Measurements from ENCODE around the gene CHRND. TPM values are rescaled to one million over a fixed set of nuclear protein-coding genes. Genes with fewer than 3 reads are reported as not detected.

The CHRND gene
- total RNA-seq, 1 donor from 2014 or later, result not detected

GRCh38 chr2:232540441-232541041 lies 14.6 kb downstream of the CHRND start:
- no peak for DNase-seq (ENCODE audit: low spot score)
- H3K27me3 Mint-ChIP-seq (ENCODE audit: unreplicated experiment), result peaks cover 7% of the 10 kb centered on the region
- TF ChIP-seq CTCF (IDR thresholded peaks at IDR 0.05; ENCODE audit: unreplicated experiment), result no peak
- H3K4me1 Mint-ChIP-seq (ENCODE audit: unreplicated experiment), result peaks cover 5% of the 10 kb centered on the region
- peaks cover 3% of the 10 kb centered on the region for H3K9me3 Mint-ChIP-seq (ENCODE audit: unreplicated experiment)
- no peak overlapping the region for H3K4me3 Mint-ChIP-seq (ENCODE audit: unreplicated experiment)
- peaks cover 8% of the 10 kb centered on the region for H3K36me3 Mint-ChIP-seq (ENCODE audit: low read depth, unreplicated experiment)
- no peak overlapping the region for H3K27ac Mint-ChIP-seq (ENCODE audit: unreplicated experiment)

GRCh38 chr2:232541195-232541960 lies 15.4 kb downstream of the CHRND start:
- Mint-ChIP-seq H3K4me3 (ENCODE audit: unreplicated experiment) (no peak overlapping the region), H3K27me3 (ENCODE audit: unreplicated experiment) (peaks cover 5% of the 10 kb centered on the region), H3K9me3 (ENCODE audit: unreplicated experiment) (peaks cover under 1% of the 10 kb centered on the region), H3K4me1 (ENCODE audit: unreplicated experiment) (peaks cover 5% of the 10 kb centered on the region), H3K27ac (ENCODE audit: unreplicated experiment) (no peak overlapping the region), H3K36me3 (ENCODE audit: low read depth, unreplicated experiment) (peaks cover 12% of the 10 kb centered on the region)
- TF ChIP-seq CTCF (IDR thresholded peaks at IDR 0.05; ENCODE audit: unreplicated experiment), result no peak
- DNase-seq (ENCODE audit: low spot score), result no peak

GRCh38 chr2:232541961-232542714 lies 16.2 kb downstream of the CHRND start:
- Mint-ChIP-seq H3K4me3 (ENCODE audit: unreplicated experiment) (no peak overlapping the region), H3K36me3 (ENCODE audit: low read depth, unreplicated experiment) (peaks cover 12% of the 10 kb centered on the region), H3K27ac (ENCODE audit: unreplicated experiment) (no peak overlapping the region), H3K4me1 (ENCODE audit: unreplicated experiment) (peaks cover 5% of the 10 kb centered on the region), H3K9me3 (ENCODE audit: unreplicated experiment) (no peaks in the 10 kb centered on the region), H3K27me3 (ENCODE audit: unreplicated experiment) (peaks cover 6% of the 10 kb centered on the region)
- TF ChIP-seq CTCF (IDR thresholded peaks at IDR 0.05; ENCODE audit: unreplicated experiment), result no peak
- DNase-seq (ENCODE audit: low spot score), result no peak

- peaks cover 16% of the 10 kb centered on the region for H3K36me3 Mint-ChIP-seq (ENCODE audit: low read depth, unreplicated experiment)
- H3K4me3 Mint-ChIP-seq (ENCODE audit: unreplicated experiment), result no peak overlapping the region
- H3K9me3 Mint-ChIP-seq (ENCODE audit: unreplicated experiment), result no peaks in the 10 kb centered on the region
- no peak for TF ChIP-seq CTCF (IDR thresholded peaks at IDR 0.05; ENCODE audit: unreplicated experiment)
- peaks cover 6% of the 10 kb centered on the region for H3K27me3 Mint-ChIP-seq (ENCODE audit: unreplicated experiment)
- DNase-seq (ENCODE audit: low spot score), result no peak
- no peak overlapping the region for H3K27ac Mint-ChIP-seq (ENCODE audit: unreplicated experiment)
- peaks cover 5% of the 10 kb centered on the region for H3K4me1 Mint-ChIP-seq (ENCODE audit: unreplicated experiment)
Observed at GRCh38 chr2:232542715-232543467, 16.9 kb downstream of the CHRND start.

Measured in endothelial cell (in vitro differentiated cells).